OCI-LY3 (cell line): ENCODE measurements around the gene HPS1.

Experiments
- H2AFZ ChIP-seq: fragments of 200-600, 300-600 bp; shearing (Covaris generic); 2 replicates; pipeline ENCODE4 v1.6.0; 2014; ENCODE audit warnings: antibody characterized with exemption, low read depth, low read length
- H3K27ac ChIP-seq: fragments of 200-600, 300-600 bp; sonication (generic); 2 replicates; pipeline ENCODE4 v1.5.1; 2014; ENCODE audit warnings: mild to moderate bottlenecking, low read length, moderate library complexity, mixed read lengths
- H3K27me3 ChIP-seq: fragments of 200-600, 300-600 bp; sonication (generic); 2 replicates; pipeline ENCODE4 v1.6.1; 2014; ENCODE audit warnings: low read depth, low read length, mixed read lengths
- H3K36me3 ChIP-seq: fragments of 200-600, 300-600 bp; sonication (generic); replicated peaks from 2 replicates; pipeline ENCODE3; 2014; ENCODE audit warnings: low read depth, low read length, mixed read lengths
- H3K4me1 ChIP-seq: fragments of 300-600, 200-600 bp; sonication (generic); 2 replicates; pipeline ENCODE4 v1.6.1; 2014; ENCODE audit warnings: low read length, mixed read lengths
- H3K4me2 ChIP-seq: fragments of 200-600, 300-600 bp; sonication (generic); 2 replicates; pipeline ENCODE4 v1.6.1; 2014; ENCODE audit warnings: low read length, mixed read lengths
- H3K4me3 ChIP-seq: fragments of 300-600, 200-600 bp; sonication (generic); 2 replicates; pipeline ENCODE4 v1.5.1; 2014; ENCODE audit warnings: antibody characterized with exemption, mild to moderate bottlenecking, low read length, moderate library complexity
- H3K79me2 ChIP-seq: fragments of 300-600, 200-600 bp; shearing (Covaris generic); 2 replicates; pipeline ENCODE4 v1.6.1; 2014; ENCODE audit warnings: mild to moderate bottlenecking, low read length, mixed read lengths
- H3K9ac ChIP-seq: fragments of 300-600, 200-600 bp; shearing (Covaris generic); 2 replicates; pipeline ENCODE4 v1.6.0; 2014; ENCODE audit warnings: mild to moderate bottlenecking, low read length, moderate library complexity
- H3K9me3 ChIP-seq: fragments of 200-600, 300-600 bp; shearing (Covaris generic); 2 replicates; pipeline ENCODE4 v1.6.1; 2014; ENCODE audit warnings: low read length, mixed read lengths; ENCODE audit not compliant: insufficient read depth
- H4K20me1 ChIP-seq: fragments of 200-600, 300-600 bp; sonication (generic); 2 replicates; pipeline ENCODE4 v1.6.1; 2016; ENCODE audit warnings: low read length, mixed read lengths; ENCODE audit not compliant: insufficient read depth
- CTCF ChIP-seq: fragments of 200-600, 300-600 bp; sonication (generic); IDR thresholded peaks from 2 replicates; pipeline ENCODE4 v1.5.1; 2014; ENCODE audit warnings: antibody characterized with exemption, low read length, low read depth
- EZH2phosphoT487 ChIP-seq: fragments of 200-600 bp; shearing (Covaris generic); IDR thresholded peaks from 2 replicates; pipeline ENCODE4 v1.6.1; 2018; ENCODE audit warnings: antibody characterized with exemption, mixed run types, low read depth

The HPS1 gene

GRCh38 chr10:98376485-98376884 lies 70.2 kb downstream of the HPS1 start:
- H3K9me3 ChIP-seq: no peaks in the 10 kb centered on the region
- no peak overlapping the region for H3K27ac ChIP-seq
- H3K4me2 ChIP-seq: no peak overlapping the region
- no peak overlapping the region for H2AFZ ChIP-seq
- no peaks in the 10 kb centered on the region for H3K36me3 ChIP-seq
- H3K79me2 ChIP-seq: no peaks in the 10 kb centered on the region
- H3K9ac ChIP-seq: no peak overlapping the region
- peaks cover 10% of the 10 kb centered on the region for H3K27me3 ChIP-seq
- H3K4me3 ChIP-seq: no peak overlapping the region
- no peaks in the 10 kb centered on the region for H4K20me1 ChIP-seq
- TF ChIP-seq EZH2phosphoT487: no peak
- TF ChIP-seq CTCF: no peak
- H3K4me1 ChIP-seq: no peaks in the 10 kb centered on the region

- no peaks in the 10 kb centered on the region for H4K20me1 ChIP-seq
- H3K4me2 ChIP-seq: no peak overlapping the region
- TF ChIP-seq CTCF: no peak
- H3K36me3 ChIP-seq: no peaks in the 10 kb centered on the region
- no peaks in the 10 kb centered on the region for H3K4me1 ChIP-seq
- H3K9me3 ChIP-seq: no peaks in the 10 kb centered on the region
- no peak overlapping the region for H3K27ac ChIP-seq
- no peak overlapping the region for H2AFZ ChIP-seq
- H3K27me3 ChIP-seq: peaks cover 10% of the 10 kb centered on the region
- no peak overlapping the region for H3K9ac ChIP-seq
- H3K79me2 ChIP-seq: no peaks in the 10 kb centered on the region
- no peak overlapping the region for H3K4me3 ChIP-seq
Observed at GRCh38 chr10:98374217-98374985, 72.3 kb downstream of the HPS1 start.

GRCh38 chr10:98373260-98374040 lies 73.3 kb downstream of the HPS1 start:
- H3K4me2 ChIP-seq: no peak overlapping the region
- no peaks in the 10 kb centered on the region for H3K79me2 ChIP-seq
- H2AFZ ChIP-seq: no peak overlapping the region

More at GRCh38 chr10:98373260-98374040, 73.3 kb downstream of the HPS1 start:
- Histone ChIP-seq H3K9me3 (no peaks in the 10 kb centered on the region), H3K4me1 (no peaks in the 10 kb centered on the region), H3K4me3 (no peak overlapping the region), H4K20me1 (no peaks in the 10 kb centered on the region), H3K27ac (no peak overlapping the region), H3K27me3 (peaks cover 10% of the 10 kb centered on the region), H3K36me3 (no peaks in the 10 kb centered on the region), H3K9ac (no peak overlapping the region)
- TF ChIP-seq EZH2phosphoT487 (no peak), CTCF (no peak)
